HG02571 (cell line): Measurements from ENCODE around the gene CNDP1.

Source experiments
- ATAC-seq: cut with Tn5 transposase; IDR thresholded peaks from one replicate; pipeline ENCODE4 v1.9.1; 2021; ENCODE audit warnings: mild to moderate bottlenecking, moderate library complexity; ENCODE audit not compliant: unreplicated experiment

The CNDP1 gene

GRCh38 chr18:74622072-74622471 lies 87.8 kb downstream of the CNDP1 start:
- no peak for ATAC-seq

DNA sequence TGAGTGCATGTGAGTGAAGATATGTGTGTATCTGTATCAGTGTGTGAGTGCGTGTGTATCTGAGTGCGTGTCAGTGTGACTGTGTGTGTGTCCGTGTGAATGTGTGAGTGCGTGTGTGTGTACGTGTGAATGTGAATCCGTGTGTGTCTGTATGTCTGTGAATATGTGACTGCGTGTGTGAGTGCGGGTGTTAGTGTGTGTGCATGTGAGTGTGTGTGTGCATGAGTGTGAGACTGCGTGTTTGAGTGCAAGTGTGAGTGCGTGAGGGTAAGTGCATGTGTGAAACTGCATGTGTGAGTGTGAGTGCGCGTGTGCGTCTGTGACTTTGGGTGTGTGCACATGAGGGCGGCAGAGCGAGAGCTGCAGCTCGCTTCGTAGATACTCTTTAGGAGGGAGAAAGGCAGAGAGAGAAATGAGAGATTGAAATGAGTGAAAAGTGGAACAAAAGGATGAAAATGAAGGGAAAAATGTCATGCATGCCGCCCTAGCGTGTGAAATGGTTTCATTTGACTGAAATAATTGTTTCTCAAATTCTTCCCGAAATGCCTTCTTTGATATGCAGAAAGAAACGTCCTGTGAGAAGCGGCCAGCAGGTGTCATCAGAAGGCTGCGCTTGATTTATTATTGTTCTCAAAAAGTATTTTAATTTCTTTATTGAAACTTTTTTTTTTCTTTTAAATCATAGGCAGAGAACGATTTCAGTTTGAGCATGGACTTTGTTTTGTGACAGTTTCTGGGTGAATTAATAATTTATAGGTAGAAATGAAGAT lies 88.9 kb downstream of the CNDP1 start:
- ATAC-seq: no peak

- ATAC-seq: no peak
These were observed 90.2 kb downstream of the CNDP1 start for GRCh38 chr18:74624466-74624865.

- ATAC-seq: no peak
These were observed 90.9 kb downstream of the CNDP1 start for GRCh38 chr18:74625157-74625556.

DNA sequence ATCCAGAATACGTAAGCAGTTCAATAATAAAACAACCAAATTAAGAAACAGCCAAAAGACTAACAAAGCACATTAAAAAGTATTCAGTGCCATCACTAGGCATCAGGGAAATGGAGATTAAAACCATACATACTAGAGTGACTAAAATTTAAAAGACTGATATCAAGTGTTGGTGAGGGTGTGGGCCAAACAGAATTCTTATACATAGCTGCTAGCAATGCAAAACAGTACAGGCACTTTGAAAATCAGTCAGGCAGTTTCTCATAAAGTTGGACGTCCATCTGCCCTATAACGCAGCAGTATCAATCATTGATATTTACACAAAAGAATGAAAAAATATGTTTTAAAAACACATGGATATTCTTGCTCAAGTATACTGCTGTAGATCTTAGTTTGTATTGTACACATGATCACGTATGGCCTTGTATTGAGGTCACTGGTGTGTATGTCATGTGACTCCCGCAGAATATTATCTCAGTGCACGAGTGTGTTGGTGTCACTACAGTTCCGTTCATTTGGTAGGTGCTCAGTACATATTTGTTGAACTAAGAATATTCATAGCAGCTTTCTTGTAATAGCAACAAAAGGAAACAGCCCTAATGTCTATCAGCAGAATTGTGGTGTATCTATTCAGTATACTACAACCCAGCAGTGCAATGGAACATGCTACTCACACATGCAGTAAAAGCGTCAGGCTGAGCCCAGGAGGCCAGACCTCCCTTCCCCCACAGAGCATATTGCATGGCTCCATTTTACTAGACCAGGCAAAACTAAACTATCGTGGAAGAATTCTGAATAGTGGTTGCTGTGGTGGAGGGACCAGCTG lies 92.0 kb downstream of the CNDP1 start:
- ATAC-seq: no peak

DNA sequence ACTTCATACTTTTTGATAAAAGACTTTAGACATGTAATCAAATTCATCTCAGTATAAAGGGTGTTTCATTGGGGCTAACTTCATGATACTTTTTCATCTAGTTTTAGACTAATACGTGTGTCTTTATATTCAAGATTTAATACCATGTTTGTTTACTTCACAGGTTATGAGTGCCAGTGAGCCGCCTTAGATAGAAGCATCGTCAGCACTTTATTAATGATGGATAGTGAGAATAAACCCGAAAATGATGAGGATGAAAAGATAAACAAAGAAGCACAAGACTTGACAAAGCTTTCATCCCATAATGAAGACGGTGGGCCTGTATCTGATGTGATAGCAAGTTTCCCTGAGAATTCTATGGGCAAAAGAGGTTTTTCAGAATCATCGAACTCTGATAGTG lies 96.5 kb downstream of the CNDP1 start:
- no peak for ATAC-seq

- no peak for ATAC-seq
These were observed 96.9 kb downstream of the CNDP1 start for GRCh38 chr18:74631212-74631611.

GRCh38 chr18:74631623-74632350 lies 97.5 kb downstream of the CNDP1 start:
- ATAC-seq: no peak

GRCh38 chr18:74632351-74632679 lies 98.0 kb downstream of the CNDP1 start:
- no peak for ATAC-seq

DNA sequence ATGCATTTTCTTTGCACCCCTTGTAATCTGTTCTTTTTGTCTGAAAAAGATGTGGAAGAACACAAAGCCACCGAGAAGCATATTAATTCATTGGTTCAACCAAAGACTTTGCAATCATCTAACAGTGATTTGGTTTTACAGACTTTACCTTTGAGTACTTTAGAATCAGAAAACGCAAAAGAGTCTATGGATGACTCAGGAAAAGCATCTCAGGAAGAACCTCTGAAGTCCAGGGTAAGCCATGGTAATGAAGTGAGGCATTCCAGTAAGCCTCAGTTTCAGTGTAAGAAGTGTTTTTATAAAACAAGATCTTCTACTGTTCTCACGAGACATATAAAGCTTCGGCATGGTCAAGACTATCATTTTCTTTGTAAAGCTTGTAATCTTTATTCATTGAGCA lies 98.6 kb downstream of the CNDP1 start:
- ATAC-seq: no peak

DNA sequence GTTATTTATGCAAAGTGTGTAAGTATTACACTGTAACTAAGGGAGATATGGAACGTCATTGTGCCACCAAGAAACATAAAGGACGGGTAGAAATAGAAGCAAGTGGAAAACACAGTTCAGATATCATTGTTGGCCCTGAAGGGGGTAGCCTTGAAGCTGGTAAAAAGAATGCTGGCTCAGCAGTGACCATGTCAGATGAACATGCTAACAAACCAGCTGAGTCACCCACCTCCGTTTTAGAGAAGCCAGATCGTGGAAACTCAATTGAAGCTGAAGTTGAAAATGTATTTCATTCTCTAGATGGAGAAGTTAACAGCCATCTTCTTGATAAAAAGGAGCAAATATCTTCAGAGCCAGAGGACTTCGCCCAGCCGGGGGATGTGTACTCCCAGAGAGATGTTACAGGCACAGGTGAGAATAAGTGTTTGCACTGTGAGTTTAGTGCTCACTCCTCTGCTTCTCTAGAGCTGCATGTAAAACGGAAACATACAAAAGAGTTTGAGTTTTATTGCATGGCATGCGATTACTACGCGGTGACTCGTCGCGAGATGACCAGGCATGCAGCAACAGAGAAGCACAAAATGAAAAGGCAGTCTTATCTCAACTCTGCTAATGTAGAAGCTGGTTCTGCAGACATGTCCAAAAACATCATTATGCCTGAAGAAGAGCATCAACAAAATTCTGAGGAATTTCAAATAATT lies 99.5 kb downstream of the CNDP1 start:
- no peak for ATAC-seq

- no peak for ATAC-seq
These were observed 101.1 kb downstream of the CNDP1 start for GRCh38 chr18:74635224-74635975.
